Vagina (tissue), 2 donors: Measurements from ENCODE around the gene TTI1.

Source experiments
- POLR2A ChIP-seq, 2 donors: fragments of 450-650 bp; IDR thresholded peaks; one replicate each; pipeline ENCODE4 v1.6.1; 2017; ENCODE audit warnings: antibody characterized with exemption in 2 of 2, mild to moderate bottlenecking in 2 of 2, moderate library complexity in 2 of 2
- POLR2AphosphoS5 ChIP-seq, 2 donors: sonication (generic); formaldehyde crosslinking; IDR thresholded peaks; one replicate each; pipeline ENCODE4 v1.9.0; 2017; ENCODE audit warnings: antibody characterized with exemption in 2 of 2, mild to moderate bottlenecking in 2 of 2, low read depth in 1 of 2; ENCODE audit not compliant: insufficient read depth in 1 of 2
- TF ChIP-seq, protein P1 (sequence below), 3 experiments: fragments of 450-650 bp in 2 of 3; fragments of 200-600 bp in 1 of 3; sonication (generic) in 1 of 3; IDR thresholded peaks; one replicate each; pipeline ENCODE4 v1.5.1; 2017 to 2019; ENCODE audit warnings: antibody characterized with exemption in 3 of 3, mild to moderate bottlenecking in 2 of 3, moderate library complexity in 2 of 3

GRCh38 chr20:38060536-38060935 is 27.3 kb upstream of the TTI1 start:
- TF ChIP-seq, protein P1, sequence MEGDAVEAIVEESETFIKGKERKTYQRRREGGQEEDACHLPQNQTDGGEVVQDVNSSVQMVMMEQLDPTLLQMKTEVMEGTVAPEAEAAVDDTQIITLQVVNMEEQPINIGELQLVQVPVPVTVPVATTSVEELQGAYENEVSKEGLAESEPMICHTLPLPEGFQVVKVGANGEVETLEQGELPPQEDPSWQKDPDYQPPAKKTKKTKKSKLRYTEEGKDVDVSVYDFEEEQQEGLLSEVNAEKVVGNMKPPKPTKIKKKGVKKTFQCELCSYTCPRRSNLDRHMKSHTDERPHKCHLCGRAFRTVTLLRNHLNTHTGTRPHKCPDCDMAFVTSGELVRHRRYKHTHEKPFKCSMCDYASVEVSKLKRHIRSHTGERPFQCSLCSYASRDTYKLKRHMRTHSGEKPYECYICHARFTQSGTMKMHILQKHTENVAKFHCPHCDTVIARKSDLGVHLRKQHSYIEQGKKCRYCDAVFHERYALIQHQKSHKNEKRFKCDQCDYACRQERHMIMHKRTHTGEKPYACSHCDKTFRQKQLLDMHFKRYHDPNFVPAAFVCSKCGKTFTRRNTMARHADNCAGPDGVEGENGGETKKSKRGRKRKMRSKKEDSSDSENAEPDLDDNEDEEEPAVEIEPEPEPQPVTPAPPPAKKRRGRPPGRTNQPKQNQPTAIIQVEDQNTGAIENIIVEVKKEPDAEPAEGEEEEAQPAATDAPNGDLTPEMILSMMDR (IDR thresholded peaks at IDR 0.05), result no peak
- TF ChIP-seq POLR2A (IDR thresholded peaks at IDR 0.05) (no peak), POLR2AphosphoS5 (IDR thresholded peaks at IDR 0.05; ENCODE audit: insufficient read depth in 1 of 2, low read depth in 1 of 2) (no peak)
